ENCODE data around the gene RABEP2. TPM values are rescaled to one million over a fixed set of nuclear protein-coding genes. Genes with fewer than 3 reads are reported as not detected.
A peak's percentile ranks its signal among the peaks of the same experiment; 100 is the strongest.

Gene RABEP2
- total RNA-seq, 4 donors from 2014 or later: 70.6 to 394 (median 120) TPM

GRCh38 chr16:28879261-28879840 lies 45.7 kb downstream of the RABEP2 start:
- Histone ChIP-seq H3K27me3 (no peaks in the 10 kb centered on the region), H3K36me3 (peaks cover 0 to 2% (median 0%) of the 10 kb centered on the region in 3 donors), H3K4me3 (peak overlapping the region; percentile 47 to 79 (median 75)), H3K9me3 (no peaks in the 10 kb centered on the region), H3K4me1 (peaks cover 0 to 15% (median 6%) of the 10 kb centered on the region in 4 donors), H3K27ac (peak overlapping the region in 2 of 4 donors; percentile 14 to 68)
- DNase-seq: peak in 1 of 3 donors; percentile 22
- TF ChIP-seq CTCF (IDR thresholded peaks at IDR 0.05): no peak
- no peak for TF ChIP-seq POLR2A (IDR thresholded peaks at IDR 0.05)

- no peak for DNase-seq
- TF ChIP-seq CTCF (IDR thresholded peaks at IDR 0.05): no peak
- no peak for TF ChIP-seq POLR2A (IDR thresholded peaks at IDR 0.05)
- peak within 1 kb of the TSS in 1 of 4 donors; percentile 68 for H3K27ac ChIP-seq
These were observed 46.7 kb downstream of the RABEP2 start, which contains the start of gene ATP2A1 for GRCh38 chr16:28878083-28878926. Gene ATP2A1 (plus strand): TSS chr16:28878488. CDS start chr16:28878672, 184 bp downstream.

GRCh38 chr16:28877655-28878000 lies 47.4 kb downstream of the RABEP2 start:
- TF ChIP-seq CTCF (IDR thresholded peaks at IDR 0.05): no peak
- TF ChIP-seq POLR2A (IDR thresholded peaks at IDR 0.05): no peak
- H3K4me3 ChIP-seq: no peak overlapping the region

More at GRCh38 chr16:28878083-28878926, 46.7 kb downstream of the RABEP2 start, which contains the start of gene ATP2A1:
- no peaks in the 10 kb centered on the region for H3K27me3 ChIP-seq
- no peaks in the 10 kb centered on the region for H3K9me3 ChIP-seq
- peaks cover 0 to 15% (median 6%) of the 10 kb centered on the region in 4 donors for H3K4me1 ChIP-seq
- peaks cover 0 to 12% (median 0%) of the 10 kb centered on the region in 3 donors for H3K36me3 ChIP-seq
- H3K4me3 ChIP-seq: peak within 1 kb of the TSS; percentile 47 to 79 (median 75)

GRCh38 chr16:28876973-28877654 lies 47.9 kb downstream of the RABEP2 start:
- TF ChIP-seq CTCF (IDR thresholded peaks at IDR 0.05) (no peak), POLR2A (IDR thresholded peaks at IDR 0.05) (no peak)
- Histone ChIP-seq H3K36me3 (peaks cover 0 to 24% (median 0%) of the 10 kb centered on the region in 3 donors), H3K9me3 (no peaks in the 10 kb centered on the region), H3K27me3 (no peaks in the 10 kb centered on the region), H3K4me1 (peaks cover 0 to 15% (median 6%) of the 10 kb centered on the region in 4 donors), H3K4me3 (no peak overlapping the region), H3K27ac (no peak overlapping the region)
- DNase-seq: no peak

More at GRCh38 chr16:28877655-28878000, 47.4 kb downstream of the RABEP2 start:
- no peak for DNase-seq
- Histone ChIP-seq H3K27me3 (no peaks in the 10 kb centered on the region), H3K27ac (no peak overlapping the region), H3K36me3 (peaks cover 0 to 19% (median 0%) of the 10 kb centered on the region in 3 donors), H3K4me1 (peaks cover 0 to 15% (median 6%) of the 10 kb centered on the region in 4 donors), H3K9me3 (no peaks in the 10 kb centered on the region)

- Histone ChIP-seq H3K27me3 (no peaks in the 10 kb centered on the region), H3K4me1 (peaks cover 0 to 15% (median 6%) of the 10 kb centered on the region in 4 donors), H3K4me3 (no peak overlapping the region), H3K27ac (no peak overlapping the region), H3K36me3 (peaks cover 0 to 34% (median 0%) of the 10 kb centered on the region in 3 donors), H3K9me3 (no peaks in the 10 kb centered on the region)
- TF ChIP-seq CTCF (IDR thresholded peaks at IDR 0.05) (no peak), POLR2A (IDR thresholded peaks at IDR 0.05) (no peak)
- DNase-seq: no peak
These were observed 48.9 kb downstream of the RABEP2 start for GRCh38 chr16:28876019-28876659.
